Eye (tissue), 1 donor: ENCODE measurements around the gene TM9SF3.
A peak's percentile ranks its signal among the peaks of the same experiment; 100 is the strongest.

Experiments used
- DNase-seq: peaks from one replicate; pipeline ENCODE4 v3.0.0-alpha.2; 2015

Gene TM9SF3

DNA sequence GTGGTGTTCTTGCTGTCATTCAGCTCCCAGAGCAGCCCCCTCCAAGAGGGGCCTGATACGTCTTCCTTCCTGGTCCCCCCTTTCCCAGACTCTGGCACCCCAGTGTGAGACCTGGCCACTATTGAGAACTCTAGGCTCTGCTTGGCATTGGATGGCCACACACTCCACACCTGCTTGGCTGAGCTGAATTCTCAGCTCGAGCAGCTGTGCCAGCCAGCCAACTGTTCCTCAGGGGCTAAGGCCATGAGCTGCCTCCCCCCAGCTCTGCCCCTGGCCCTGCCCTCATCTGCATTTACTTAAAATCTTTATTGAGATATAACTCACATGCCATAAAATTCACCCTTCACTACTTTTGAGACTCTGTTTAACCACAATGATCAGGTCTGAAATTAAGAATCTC lies 79.8 kb downstream of the TM9SF3 start:
- DNase-seq = no peak

DNA sequence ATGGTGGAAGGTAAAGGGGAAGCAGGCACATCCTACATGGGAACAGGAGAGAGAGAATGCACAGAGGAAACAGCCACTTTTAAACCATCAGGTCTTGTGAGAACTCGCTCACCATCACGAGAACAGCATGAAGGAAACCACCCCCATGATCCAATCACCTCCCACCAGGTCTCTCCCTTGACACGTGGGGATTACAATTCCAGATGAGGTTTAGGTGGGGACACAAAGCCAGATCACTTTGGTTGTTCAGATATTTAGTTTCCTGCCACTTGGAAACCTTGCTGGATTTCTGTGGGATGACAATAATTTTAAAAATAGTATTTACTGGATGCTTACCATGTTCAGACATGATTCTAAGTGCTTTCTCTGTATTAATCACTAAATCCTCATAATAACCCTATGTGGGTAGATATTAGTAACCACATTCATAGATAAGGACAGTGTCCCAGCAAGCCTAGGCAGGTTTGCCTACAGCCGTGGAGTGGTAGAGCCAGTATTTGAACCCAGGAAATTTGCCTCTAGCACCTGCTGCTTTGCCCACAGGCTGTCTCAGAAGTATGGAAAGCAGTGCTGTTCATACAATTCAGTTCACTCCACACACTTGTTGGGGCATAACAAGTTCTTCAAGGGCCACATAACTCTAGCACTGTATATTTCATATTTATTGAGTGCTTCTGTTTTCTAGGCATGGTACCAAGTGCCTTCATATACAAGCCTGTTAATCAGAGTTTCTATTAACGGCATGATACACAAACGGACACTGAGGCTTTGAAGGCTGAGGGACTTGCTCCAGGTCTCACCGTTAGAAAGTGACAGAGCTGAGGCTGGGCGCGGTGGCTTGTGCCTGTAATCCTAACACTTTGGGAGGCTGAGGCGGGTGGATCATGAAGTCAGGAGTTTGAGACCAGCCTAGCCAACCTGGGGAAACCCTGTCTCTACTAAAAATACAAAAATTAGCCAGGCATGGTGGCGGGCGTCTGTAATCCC lies 81.4 kb downstream of the TM9SF3 start:
- DNase-seq = no peak

DNA sequence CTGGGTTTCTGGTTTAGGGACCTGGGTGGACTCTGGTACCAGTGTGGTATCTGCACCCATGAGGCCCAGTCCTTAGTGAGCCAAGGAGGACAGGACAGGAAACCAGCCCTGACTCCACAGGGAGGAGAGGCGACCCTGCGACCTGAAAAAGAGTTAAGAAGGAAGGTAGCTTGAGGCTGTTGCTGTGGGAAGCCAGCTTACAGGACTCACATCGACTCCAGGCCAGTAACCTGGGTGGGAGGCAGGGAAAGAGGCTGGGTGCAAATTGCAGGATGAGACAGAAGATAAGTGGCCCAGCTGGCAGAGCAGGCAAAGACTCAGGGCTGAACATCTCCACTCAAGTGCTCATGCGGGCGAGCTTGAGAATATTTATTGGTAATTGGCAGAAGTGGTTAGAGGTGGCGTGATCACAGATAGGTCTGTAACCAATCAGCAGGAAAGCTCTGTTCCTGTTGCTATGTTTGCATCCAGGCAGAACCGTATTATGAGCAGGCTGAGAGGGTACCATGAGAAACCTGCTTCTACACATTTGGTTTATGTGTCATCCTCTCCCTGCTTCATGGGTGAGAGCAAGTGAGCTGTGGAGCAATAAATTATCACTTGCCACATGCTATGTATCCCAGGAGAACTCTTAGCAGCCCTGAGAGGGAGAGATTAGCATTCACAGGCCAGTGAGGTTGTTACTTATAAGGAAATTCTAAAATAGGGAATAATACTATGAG lies 84.1 kb downstream of the TM9SF3 start:
- DNase-seq = no peak

DNA sequence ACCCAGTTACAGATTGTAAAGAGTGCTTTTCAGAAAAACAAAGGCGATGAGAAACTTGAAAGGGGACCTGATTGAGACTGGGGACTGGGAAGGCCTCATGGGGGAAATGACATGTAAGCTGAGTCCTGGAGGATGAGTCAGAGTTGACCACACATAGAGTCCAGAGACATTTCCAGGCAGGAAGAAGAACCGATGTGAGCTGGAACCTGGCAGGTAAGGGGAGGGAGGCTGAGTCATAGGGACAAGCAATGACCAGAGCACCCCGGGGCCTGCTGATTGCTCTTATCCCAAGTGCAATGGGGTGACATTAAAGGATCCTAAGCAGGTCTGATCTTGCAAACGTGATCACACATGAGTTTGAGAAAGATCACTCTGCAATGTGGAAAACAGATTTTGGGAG lies 84.8 kb downstream of the TM9SF3 start:
- no peak for DNase-seq

DNA sequence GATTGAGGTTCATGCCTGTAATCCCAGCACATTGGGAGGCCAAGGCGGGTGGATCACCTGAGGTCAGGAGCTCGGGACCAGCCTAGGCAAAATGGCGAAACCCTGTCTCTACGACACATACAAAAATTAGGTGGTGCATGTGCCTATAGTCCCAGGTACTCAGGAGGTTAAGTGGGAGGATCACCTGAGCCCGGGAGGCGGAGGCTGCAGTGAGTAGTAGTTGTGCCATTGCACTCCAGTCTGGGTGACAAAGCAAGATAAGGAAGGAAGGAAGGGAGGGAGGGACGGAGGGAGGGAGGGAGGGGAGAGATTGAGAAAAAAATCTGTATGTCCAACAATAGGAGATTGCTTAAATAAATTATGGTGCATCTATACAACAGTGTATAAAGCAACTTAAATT lies 86.3 kb downstream of the TM9SF3 start:
- DNase-seq = no peak

DNA sequence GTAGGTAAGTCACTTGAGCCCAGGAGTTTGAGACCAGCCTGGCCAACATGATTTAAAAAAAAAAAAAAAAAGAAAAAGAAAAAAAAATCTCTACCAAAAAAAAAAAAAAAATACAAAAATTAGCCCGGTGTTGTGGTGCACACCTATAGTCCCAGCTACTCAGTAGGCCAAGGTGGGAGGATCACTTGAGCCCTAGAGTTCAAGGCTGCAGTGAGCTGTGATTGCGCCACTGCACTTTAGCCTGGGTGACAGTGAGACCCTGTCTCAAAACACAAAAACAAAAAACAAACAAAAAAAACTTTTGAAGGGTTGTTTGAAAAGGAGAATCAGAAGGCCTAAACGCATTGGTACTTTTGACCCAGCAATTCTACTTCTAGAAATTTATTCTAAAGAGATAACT lies 86.8 kb downstream of the TM9SF3 start:
- DNase-seq = no peak

DNA sequence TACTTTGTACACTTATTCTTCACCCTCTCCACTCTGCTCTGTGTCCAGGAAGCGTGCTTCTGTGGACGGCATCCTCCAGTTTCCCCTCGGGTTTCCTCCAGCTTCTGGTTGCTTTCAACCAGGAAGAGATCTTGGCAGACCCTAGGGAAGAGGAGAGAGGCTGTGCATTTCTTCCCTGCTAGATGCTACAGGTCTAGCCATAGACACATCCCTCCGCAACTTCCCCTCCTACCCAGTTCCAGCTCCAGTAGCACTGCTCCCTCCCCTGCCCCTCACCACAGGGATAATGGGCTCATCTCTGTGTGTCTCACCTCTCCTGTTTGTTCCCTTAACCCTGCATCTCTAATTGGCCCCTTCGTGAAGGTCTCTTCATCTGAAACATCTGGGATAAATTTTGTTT lies 89.4 kb downstream of the TM9SF3 start:
- no peak for DNase-seq

DNA sequence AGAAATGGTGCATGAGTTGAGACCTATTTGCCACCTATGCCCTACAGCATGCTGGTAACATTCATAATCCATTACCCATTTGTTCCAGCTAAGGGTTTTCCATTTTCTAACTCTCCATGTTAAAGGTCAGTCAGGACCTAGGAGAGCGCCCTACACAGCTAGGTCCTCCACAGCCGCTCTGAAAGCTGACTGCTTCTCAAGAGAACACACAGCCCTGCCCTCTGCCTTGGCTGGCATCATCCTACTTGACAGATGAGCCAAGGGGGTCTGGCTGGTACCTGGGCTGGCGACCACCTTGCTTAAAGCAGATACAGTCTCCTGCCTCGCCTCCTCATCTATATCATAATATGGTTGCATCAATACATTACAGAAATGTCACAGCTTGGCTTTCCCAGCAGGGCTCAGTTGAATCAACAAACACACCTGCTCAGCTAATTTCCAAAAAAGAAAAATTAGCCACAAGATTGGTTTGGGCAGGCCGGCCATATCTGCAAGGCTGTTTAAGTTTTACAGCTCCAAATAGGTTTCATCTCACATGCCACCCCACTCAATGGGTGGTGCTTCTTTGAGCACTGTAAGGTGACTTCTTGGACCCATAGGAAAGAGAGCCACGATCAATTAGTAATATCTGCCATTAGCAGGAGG lies 90.4 kb downstream of the TM9SF3 start:
- peak; percentile 48 for DNase-seq

DNA sequence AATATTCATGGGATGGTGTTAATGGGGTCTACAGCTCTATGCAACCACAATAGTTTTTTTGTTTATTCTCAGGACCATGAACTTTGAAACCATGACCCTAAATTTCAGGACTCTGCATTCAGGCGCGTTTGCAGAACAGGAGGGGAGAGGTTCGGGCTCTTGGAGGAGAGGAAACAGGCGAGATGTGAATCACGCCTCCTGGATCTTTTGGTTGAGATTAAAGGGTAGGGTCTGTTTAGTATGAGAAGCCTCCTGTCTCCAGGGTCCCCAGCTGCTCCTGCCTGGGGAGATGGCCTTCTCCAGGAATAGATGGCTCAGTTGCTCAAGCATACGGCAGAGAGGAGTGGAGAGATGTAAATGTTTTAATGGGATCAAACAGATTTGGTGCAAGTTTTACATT lies 91.3 kb downstream of the TM9SF3 start:
- no peak for DNase-seq

DNA sequence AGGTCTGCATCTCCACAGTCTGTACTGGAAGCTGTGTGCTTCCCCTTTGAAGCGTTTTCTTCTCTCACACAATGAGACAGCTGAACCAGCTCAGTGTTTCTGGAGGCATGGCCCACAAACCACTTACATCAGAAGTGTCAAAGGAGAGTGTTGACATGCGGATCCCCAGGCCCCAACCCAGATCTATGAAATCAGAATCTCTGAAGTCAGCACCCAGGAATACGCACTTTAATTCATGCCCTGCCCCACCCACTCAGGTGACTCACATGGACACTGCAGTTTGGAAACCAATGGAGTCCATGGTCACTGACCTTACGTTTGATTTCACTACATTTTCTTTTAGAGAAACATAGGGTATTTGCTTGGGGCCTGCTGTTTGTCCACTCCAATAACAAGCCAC lies 92.1 kb downstream of the TM9SF3 start:
- DNase-seq = no peak

DNA sequence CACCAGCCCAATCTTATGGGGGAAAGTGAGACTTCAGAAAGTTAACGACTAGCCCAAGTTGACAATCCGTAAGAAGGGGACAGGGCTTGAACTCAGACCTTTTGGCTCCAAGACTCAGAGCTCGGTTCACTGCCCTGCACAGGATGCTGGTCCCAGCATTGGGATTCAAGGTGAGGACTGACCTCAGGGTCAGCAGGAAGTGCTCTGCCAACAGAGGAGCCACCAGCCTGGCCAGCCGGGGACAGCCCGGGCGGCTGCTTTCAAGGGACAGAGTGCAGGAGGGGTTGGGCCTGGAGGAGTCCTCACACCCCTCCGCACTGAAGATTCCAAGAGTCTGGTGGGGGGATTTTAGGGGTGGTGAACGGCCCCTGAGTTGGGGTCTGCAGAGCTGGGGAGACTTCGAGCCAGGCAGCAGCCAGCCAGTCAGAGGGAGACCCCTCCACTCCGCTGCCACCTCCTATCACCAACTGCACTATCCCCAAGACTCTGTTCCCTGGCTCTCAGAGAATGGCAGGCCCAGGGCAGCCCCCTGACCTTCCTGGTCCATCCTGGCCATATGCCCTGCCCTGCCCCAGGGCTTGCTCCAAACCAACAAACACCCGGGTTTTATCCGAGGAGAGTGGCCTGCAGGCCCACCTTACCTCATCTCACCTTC lies 92.8 kb downstream of the TM9SF3 start:
- no peak for DNase-seq

DNA sequence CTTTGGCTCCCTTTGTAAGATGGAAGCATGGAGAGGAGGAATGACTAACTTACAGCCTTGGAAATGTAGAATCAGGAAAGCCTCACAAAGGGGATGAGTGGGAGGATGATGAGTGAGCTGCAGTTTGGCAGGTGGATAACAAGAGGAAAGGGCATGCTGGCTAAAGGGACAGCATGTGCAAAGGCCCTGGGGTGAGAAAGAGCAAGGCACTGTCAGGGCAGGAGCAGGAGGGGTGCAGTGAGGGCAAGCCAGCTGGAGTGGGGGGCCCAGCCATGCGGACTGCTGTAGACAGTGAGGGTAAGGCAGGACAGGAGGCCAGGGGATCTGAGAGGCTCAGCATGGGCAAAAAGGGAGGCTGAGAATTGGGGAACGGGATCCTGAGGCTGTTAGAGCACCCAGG lies 93.6 kb downstream of the TM9SF3 start:
- DNase-seq = no peak

DNA sequence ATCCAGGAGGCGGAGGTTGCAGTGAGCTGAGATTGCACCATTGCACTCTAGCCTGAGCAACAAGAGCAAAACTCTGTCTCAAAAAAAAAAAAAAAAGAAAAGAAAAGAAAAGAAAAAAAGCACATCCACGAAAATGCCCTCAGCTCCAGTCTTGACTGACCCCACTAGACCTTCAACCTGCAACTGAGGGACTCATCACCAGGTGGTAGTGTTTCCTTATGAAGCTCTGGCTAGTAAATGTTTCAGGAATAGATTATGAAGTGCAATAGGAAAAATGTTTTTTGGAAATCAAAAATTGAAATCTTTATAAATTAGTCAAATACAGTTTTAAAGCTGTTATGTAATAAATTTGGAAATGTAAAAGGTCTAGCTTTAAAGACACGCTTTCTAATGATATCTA lies 95.5 kb downstream of the TM9SF3 start:
- no peak for DNase-seq

DNA sequence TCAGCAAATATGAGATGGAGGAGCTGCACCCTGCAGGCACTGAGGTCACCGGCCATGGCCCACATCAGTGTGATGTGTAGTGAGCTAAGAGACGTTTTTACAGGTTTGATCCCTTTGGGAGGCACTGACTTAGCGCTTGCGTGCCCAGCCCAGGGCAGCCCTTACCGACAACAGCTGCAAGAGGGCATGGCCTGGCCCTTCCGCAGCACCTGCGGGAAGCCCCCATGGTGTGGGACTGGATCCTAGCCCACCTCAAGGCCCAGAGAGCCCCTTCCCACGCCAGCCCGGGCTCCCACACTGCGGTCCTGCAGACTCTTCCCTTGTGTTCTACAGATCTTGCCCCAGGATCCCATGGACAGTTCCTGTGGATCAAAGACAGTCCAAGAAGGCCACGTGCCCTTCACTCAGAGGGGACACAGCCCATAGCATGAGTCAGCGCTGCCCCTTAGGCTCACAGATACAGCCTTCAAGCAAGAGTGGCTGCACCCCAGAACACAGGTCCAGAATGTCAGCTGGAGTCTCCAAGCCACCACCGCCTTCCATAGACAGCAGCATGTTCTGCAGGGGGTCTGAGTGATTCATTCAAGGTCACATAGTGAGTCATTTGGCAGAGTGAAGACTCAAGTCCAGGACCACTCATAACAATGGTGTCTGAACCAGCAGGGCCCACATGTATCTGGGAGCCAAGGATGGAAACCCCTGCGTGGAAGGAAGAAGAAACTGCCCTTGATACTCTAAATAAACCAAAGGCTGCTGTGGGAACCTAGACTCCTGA lies 98.5 kb downstream of the TM9SF3 start:
- DNase-seq = no peak

DNA sequence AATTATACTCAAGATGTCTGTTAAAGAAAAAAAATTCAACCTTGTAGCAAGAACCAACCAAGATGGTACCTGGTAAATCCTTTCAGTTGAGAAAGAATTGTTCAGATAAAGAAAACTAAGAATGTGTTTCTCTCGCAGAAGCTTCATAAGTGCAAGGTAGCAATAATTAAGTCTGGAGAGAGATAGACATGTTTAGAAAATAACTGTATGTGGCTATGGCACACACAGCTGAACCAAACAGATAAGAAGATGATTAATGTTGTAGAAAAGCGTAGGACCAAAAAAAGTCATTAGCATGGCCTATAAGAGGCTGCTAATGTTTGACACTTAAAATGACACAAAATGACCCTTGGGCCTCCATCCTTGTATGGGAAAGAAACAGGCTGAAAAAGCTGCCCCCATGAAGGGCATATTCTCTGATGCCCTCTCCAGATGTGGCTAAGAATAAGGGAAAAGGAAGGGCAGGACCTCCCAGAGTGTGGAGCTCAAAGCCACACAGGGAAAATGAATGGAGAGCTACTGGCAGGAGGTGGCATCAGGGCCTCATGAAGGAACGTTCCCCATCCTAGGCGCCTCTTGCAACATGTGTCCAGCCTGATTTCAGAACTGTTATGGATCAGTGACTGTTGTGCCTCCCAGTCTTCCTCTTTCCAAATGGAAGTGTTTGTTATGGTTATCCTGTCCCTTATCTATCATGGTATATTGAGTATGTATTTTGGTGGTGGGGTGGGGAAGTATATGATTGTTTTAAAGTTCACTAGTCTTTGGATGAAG lies 103.8 kb downstream of the TM9SF3 start:
- no peak for DNase-seq

DNA sequence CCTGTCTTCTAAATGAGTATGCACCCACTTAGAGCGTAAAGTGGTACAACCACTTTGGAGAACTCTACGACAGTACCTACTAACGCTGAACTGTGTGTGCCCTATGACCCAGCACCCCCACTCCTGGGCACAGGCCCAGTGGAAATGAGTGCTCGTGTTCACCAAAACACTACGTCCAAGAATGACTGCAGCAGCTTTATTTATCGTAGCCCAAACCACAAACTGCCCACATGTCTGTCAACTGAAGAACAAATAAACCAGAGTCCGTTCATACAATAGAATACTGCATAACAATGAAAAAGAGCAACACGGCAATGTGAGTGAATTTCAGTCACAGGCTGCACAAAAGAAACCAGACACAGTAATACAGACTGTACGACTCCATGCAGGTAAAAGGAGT lies 108.5 kb downstream of the TM9SF3 start:
- DNase-seq = no peak

DNA sequence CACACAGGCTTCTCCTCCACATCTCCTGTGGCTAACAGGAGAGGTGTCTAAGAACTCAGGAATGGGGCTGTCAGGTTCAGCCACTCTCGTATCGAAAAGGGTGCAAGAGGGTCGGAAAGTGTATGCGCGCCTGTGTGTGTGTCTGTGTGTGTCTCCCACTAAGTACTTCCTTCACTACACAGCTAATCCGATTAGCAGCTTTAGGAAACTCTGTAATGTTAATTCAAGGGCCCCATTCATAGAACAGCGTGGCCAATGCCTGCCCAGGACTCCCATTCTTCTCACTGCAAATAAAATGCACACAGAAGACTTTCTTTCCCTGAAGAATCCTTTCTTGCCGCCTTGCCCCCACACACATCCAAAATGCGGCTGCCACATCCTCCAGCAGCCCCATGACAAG lies 112.9 kb downstream of the TM9SF3 start:
- DNase-seq = peak; percentile 24

DNA sequence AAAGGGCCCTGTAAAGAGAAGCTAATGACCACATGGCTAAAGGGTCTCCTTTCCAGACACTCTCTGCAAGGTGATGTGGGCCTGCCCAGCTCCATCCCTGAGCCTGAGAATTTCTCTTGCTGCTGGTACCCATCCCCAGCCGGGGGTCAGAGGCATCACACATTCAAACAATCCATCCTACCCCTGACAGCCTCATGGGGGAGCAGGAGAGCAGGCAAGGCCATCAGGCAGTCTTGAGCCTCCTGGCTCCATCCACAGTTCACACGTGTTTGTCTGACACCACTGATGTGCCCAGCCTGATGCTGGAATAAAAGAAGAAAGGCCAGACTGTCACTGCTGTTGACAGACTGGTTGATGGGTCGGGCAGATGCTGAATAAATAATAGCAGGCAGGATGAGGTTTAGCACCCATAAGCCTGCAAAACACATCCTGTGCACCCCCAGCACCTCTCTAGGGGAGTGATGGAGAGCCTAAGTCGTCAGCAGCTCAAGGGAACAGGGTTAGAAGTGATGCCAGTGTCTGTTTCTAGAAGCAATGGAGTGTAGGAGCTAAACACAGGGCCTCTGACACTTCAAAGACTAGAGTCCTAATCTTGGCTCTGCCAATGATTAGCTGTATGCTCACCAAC lies 116.6 kb downstream of the TM9SF3 start:
- peak; percentile 48 for DNase-seq

DNA sequence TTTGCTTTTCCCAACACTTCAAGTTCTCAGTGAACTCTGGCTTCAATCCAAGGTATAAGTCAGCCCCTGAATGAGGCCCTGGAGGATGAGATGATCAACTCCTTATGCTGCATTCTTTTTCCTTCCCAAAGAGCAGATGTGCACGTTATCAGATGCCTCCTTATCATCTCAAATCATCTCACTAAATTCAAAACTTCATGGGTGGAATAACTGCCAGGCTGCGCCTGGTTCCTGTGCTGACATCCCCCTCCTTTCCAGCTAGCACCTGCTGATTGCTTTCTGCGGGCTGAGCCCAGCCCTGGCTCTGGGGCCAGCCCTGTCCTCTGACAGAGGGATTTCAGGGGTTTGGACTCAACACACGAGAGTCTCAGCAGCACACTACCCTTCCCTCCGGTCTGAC lies 118.0 kb downstream of the TM9SF3 start:
- peak; percentile 37 for DNase-seq
